T-helper 1 cell treated with Interleukin-12 subunit alpha and Interleukin-12 subunit beta and Interleukin-4 antibody, amounts not matched to agents 30 μg/mL and 1 μg/mL, for 36 hours (primary cell): ENCODE data around the gene ANO4.

ENCODE experiments used
- H3K27ac Mint-ChIP-seq: one replicate; pipeline ENCODE4 v1.8.0; 2021; ENCODE audit warnings: mild to moderate bottlenecking, mixed read lengths
- H3K27me3 Mint-ChIP-seq: one replicate; pipeline ENCODE4 v1.8.0; 2021; ENCODE audit warnings: low read depth, mixed read lengths
- H3K36me3 Mint-ChIP-seq: one replicate; pipeline ENCODE4 v1.8.0; 2021; ENCODE audit warnings: low read depth, mixed read lengths
- H3K4me1 Mint-ChIP-seq: one replicate; pipeline ENCODE4 v1.8.0; 2021; ENCODE audit warnings: low read depth, mixed read lengths
- H3K4me3 Mint-ChIP-seq: one replicate; pipeline ENCODE4 v1.8.0; 2021; ENCODE audit warnings: mild to moderate bottlenecking, moderate library complexity, mixed read lengths
- H3K9me3 Mint-ChIP-seq: one replicate; pipeline ENCODE4 v1.8.0; 2021; ENCODE audit warnings: mixed read lengths

ANO4 gene

GRCh38 chr12:100875156-100875555 is 80.6 kb downstream of the ANO4 start:
- H3K4me3 Mint-ChIP-seq: no peak overlapping the region
- H3K9me3 Mint-ChIP-seq: peaks cover 7% of the 10 kb centered on the region
- no peaks in the 10 kb centered on the region for H3K4me1 Mint-ChIP-seq
- H3K27me3 Mint-ChIP-seq: no peaks in the 10 kb centered on the region
- no peaks in the 10 kb centered on the region for H3K36me3 Mint-ChIP-seq
- H3K27ac Mint-ChIP-seq: no peak overlapping the region

DNA sequence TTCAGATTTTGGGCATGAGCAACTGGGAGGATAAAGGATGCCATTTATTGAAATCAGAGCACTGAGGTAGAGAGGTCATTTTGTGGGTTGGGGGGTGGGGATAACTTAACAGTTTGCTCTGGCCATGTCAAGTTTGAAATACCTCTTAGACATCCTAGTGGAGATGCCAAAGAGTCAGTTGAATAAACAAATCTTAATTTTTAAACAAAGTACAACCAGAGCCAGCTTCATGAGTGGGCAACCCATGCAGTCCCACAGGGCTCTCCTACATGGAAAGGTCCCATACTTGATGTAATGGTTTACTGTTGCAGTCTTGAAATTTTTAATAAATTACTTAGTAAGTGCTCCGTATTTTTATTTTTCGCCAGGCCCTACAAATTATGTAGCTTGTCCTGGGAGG is 81.2 kb downstream of the ANO4 start:
- Mint-ChIP-seq H3K9me3 (peaks cover 7% of the 10 kb centered on the region), H3K4me3 (no peak overlapping the region), H3K4me1 (no peaks in the 10 kb centered on the region), H3K27ac (no peak overlapping the region), H3K36me3 (no peaks in the 10 kb centered on the region), H3K27me3 (no peaks in the 10 kb centered on the region)

DNA sequence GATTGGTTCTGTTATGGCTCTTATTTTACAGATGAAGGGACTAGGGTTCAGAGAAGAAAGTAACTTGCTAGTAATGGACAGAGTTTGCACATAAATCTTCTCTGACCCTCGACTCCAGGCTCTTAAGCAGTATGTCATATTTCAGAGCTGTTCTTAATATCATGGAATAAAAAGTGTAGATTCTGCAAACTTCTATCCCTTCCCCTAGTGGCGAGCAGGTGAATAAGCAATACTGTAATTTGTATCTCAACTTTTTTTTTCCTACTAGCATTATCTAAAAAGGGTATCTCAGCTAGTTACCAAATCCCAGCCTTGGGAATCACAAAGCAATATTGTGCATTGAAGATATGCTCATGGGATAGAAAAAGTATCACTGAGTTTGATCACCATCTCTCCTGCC is 83.2 kb downstream of the ANO4 start:
- no peaks in the 10 kb centered on the region for H3K4me1 Mint-ChIP-seq
- H3K9me3 Mint-ChIP-seq: peaks cover 7% of the 10 kb centered on the region
- no peak overlapping the region for H3K27ac Mint-ChIP-seq
- no peak overlapping the region for H3K4me3 Mint-ChIP-seq
- H3K36me3 Mint-ChIP-seq: no peaks in the 10 kb centered on the region
- H3K27me3 Mint-ChIP-seq: no peaks in the 10 kb centered on the region

GRCh38 chr12:100895192-100895591 is 100.6 kb downstream of the ANO4 start:
- Mint-ChIP-seq H3K9me3 (peaks cover 3% of the 10 kb centered on the region), H3K4me3 (no peak overlapping the region), H3K4me1 (no peaks in the 10 kb centered on the region), H3K36me3 (no peaks in the 10 kb centered on the region), H3K27me3 (no peaks in the 10 kb centered on the region), H3K27ac (no peak overlapping the region)

DNA sequence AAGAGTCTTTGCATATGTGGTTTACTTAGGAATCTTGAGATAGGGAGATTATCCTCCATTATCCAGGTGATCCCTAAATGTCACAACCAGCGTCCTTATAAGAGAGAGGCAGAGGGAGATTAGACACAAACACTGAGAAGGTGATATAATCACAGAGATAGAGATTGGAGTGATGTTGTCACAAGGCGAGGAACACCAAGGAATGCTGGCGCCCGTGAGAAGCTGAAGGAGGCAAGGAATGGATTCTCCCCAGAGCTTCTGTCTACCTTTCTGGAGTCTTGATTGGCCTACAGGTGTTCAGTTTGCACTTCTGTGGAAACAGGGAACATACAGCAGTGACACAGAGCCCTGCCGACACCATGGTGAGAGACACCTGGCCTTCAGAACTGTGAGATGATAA is 101.6 kb downstream of the ANO4 start:
- H3K9me3 Mint-ChIP-seq: peaks cover 7% of the 10 kb centered on the region
- no peaks in the 10 kb centered on the region for H3K4me1 Mint-ChIP-seq
- H3K27me3 Mint-ChIP-seq: no peaks in the 10 kb centered on the region

GRCh38 chr12:100897240-100897639 is 102.7 kb downstream of the ANO4 start:
- Mint-ChIP-seq H3K27ac (no peak overlapping the region), H3K4me1 (no peaks in the 10 kb centered on the region), H3K9me3 (peaks cover 7% of the 10 kb centered on the region), H3K36me3 (no peaks in the 10 kb centered on the region), H3K4me3 (no peak overlapping the region), H3K27me3 (no peaks in the 10 kb centered on the region)

More for the DNA sequence above, 101.6 kb downstream of the ANO4 start:
- H3K36me3 Mint-ChIP-seq: no peaks in the 10 kb centered on the region
- no peak overlapping the region for H3K4me3 Mint-ChIP-seq
- H3K27ac Mint-ChIP-seq: no peak overlapping the region

- no peaks in the 10 kb centered on the region for H3K27me3 Mint-ChIP-seq
- no peaks in the 10 kb centered on the region for H3K36me3 Mint-ChIP-seq
- no peak overlapping the region for H3K4me3 Mint-ChIP-seq
- no peaks in the 10 kb centered on the region for H3K4me1 Mint-ChIP-seq
- H3K27ac Mint-ChIP-seq: no peak overlapping the region
- H3K9me3 Mint-ChIP-seq: peaks cover 7% of the 10 kb centered on the region
Measured at GRCh38 chr12:100899301-100899700, 104.7 kb downstream of the ANO4 start.

DNA sequence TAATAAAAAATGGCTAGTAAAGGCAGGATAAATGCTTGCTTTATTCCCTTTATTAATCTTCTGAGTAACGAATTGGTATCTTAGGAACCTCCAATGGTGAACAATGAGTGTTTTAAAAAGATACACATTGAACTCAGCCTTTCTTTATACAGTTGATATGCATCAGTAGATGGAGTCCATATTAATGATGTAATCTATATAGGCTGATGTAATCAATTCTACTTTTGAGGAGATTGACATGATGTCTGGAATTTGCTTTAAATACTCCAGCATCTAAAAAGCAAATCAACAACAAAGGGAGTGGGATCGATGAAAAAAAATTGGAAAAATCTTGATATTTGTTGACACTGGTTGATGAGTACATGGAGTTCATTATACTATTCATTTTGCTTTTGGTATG is 106.2 kb downstream of the ANO4 start:
- H3K36me3 Mint-ChIP-seq: no peaks in the 10 kb centered on the region

GRCh38 chr12:100901266-100901665 is 106.7 kb downstream of the ANO4 start:
- no peaks in the 10 kb centered on the region for H3K27me3 Mint-ChIP-seq
- no peaks in the 10 kb centered on the region for H3K4me1 Mint-ChIP-seq
- H3K4me3 Mint-ChIP-seq: no peak overlapping the region
- H3K9me3 Mint-ChIP-seq: peaks cover 7% of the 10 kb centered on the region
- no peaks in the 10 kb centered on the region for H3K36me3 Mint-ChIP-seq
- H3K27ac Mint-ChIP-seq: no peak overlapping the region

More for the DNA sequence above, 106.2 kb downstream of the ANO4 start:
- Mint-ChIP-seq H3K27me3 (no peaks in the 10 kb centered on the region), H3K4me1 (no peaks in the 10 kb centered on the region), H3K9me3 (peaks cover 7% of the 10 kb centered on the region), H3K27ac (no peak overlapping the region), H3K4me3 (no peak overlapping the region)

GRCh38 chr12:100904270-100904669 is 109.7 kb downstream of the ANO4 start:
- Mint-ChIP-seq H3K4me1 (no peaks in the 10 kb centered on the region), H3K27me3 (no peaks in the 10 kb centered on the region), H3K36me3 (no peaks in the 10 kb centered on the region), H3K27ac (no peak overlapping the region), H3K4me3 (no peak overlapping the region), H3K9me3 (peaks cover 4% of the 10 kb centered on the region)

DNA sequence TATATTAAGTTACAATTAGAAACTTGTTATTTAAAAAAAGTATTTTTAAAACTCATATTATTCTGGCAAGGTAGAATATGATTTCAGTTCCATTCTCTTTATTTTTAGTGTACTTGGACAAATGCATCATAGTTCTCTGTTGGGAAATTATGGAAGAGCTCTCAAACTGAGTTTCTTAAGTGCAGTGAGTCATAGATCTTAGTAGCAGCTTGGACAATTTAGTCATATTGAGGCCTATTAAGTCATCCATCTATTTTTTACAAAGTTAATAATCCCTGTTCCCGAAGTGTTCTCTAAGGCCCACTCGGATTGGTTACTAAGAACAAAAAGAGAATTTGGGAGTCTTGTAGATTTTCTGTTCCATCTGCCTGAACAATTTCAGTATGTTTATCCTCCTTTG is 113.9 kb downstream of the ANO4 start:
- Mint-ChIP-seq H3K27ac (no peak overlapping the region), H3K4me1 (no peaks in the 10 kb centered on the region), H3K9me3 (no peaks in the 10 kb centered on the region), H3K36me3 (no peaks in the 10 kb centered on the region), H3K27me3 (no peaks in the 10 kb centered on the region), H3K4me3 (no peak overlapping the region)

- no peak overlapping the region for H3K27ac Mint-ChIP-seq
- H3K9me3 Mint-ChIP-seq: no peaks in the 10 kb centered on the region
- no peaks in the 10 kb centered on the region for H3K36me3 Mint-ChIP-seq
- H3K4me3 Mint-ChIP-seq: no peak overlapping the region
- no peaks in the 10 kb centered on the region for H3K4me1 Mint-ChIP-seq
- no peaks in the 10 kb centered on the region for H3K27me3 Mint-ChIP-seq
Measured at GRCh38 chr12:100913872-100914592, 119.5 kb downstream of the ANO4 start.

- H3K36me3 Mint-ChIP-seq: no peaks in the 10 kb centered on the region
- H3K27me3 Mint-ChIP-seq: no peaks in the 10 kb centered on the region
- no peak overlapping the region for H3K4me3 Mint-ChIP-seq
- no peak overlapping the region for H3K27ac Mint-ChIP-seq
- no peaks in the 10 kb centered on the region for H3K4me1 Mint-ChIP-seq
- H3K9me3 Mint-ChIP-seq: no peaks in the 10 kb centered on the region
Measured at GRCh38 chr12:100919116-100919515, 124.5 kb downstream of the ANO4 start.

DNA sequence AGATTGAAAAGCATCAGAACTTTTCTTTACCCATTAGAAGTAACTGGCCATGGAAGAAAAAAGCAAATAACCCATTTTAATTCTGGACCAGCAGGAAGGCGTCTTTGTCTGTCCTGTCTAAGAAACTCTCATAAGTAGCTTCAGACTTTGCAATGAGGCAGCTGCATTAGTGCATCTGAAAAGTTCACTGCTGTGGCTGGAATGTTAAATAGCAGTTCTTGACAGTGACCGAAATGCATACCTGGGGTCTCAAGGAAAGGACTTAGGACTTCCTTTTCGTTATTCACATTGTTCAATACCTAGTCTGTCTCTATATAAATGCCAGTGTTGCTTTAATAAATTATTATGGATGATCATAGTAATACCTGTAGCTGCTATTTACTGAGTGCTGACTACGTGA is 125.9 kb downstream of the ANO4 start:
- Mint-ChIP-seq H3K4me1 (no peaks in the 10 kb centered on the region), H3K27me3 (no peaks in the 10 kb centered on the region), H3K4me3 (no peak overlapping the region), H3K9me3 (no peaks in the 10 kb centered on the region), H3K36me3 (no peaks in the 10 kb centered on the region), H3K27ac (no peak overlapping the region)

- Mint-ChIP-seq H3K9me3 (no peaks in the 10 kb centered on the region), H3K27ac (no peak overlapping the region), H3K36me3 (no peaks in the 10 kb centered on the region), H3K4me3 (no peak overlapping the region), H3K4me1 (no peaks in the 10 kb centered on the region), H3K27me3 (no peaks in the 10 kb centered on the region)
Measured at GRCh38 chr12:100926669-100927248, 132.2 kb downstream of the ANO4 start.
